Fibroblast of skin of left biceps (primary cell): ENCODE data around the gene APOLD1.
"Not testable (repeated sequence)": the region's sequence is repeated elsewhere in the genome, so short reads cannot be mapped to it uniquely, and the experiment has no call there.

ENCODE experiments used
- DNase-seq, 2 experiments: peaks; one replicate each; pipeline ENCODE4 v3.0.0-alpha.2; 2013; ENCODE audit warnings: low read depth in 2 of 2

The APOLD1 gene

DNA sequence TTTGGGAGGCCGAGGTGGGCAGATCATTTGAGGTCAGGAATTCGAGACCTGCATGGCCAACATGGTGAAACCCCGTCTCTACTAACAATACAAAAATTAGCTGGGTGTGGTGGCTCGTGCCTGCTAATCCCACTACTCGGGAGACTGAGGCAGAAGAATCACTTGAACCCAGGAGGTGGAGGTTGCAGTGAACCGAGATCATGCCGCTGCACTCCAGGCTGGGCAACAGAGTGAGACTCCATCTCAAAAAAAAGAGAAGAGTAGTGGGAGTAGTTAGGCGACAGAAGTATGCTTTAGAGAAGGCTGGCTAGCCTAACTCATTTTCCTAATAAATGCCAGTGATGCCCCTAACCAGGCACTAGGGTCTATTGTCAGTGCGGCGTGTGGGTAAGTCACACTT lies 54.0 kb downstream of the APOLD1 start:
- DNase-seq: not testable (repeated sequence)

DNA sequence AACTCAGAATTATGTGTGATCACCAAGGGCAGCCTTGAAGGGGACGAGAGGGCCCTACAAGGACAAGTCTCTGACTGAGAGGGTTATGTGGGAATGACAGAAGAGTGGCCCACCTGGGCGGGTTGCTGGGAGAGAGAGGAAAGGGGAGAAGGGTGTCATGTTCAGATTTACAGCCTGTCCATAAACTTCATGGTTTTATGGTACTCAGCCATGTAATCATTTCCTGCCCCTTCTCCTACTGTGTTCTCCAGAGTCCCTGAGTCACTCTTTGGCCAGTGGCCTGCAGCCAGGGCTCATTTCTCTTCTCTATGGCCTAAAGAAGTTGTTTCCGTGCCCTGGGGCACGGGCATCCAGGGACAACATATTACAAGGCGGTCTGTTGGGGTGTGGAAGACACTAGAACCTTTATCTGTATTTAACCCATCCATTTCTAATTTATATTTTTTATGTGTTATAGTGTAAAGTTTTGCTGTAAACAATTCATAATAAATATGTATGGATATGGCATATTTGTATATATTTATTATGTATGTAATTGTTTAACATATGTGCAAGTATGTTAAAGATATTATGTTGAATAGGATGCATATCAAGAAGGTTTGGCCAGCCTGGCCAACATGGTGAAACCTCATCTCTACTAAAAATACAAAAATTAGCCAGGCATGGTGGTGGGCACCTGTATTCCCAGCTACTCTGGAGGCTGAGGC lies 54.6 kb downstream of the APOLD1 start:
- DNase-seq: no peak

DNA sequence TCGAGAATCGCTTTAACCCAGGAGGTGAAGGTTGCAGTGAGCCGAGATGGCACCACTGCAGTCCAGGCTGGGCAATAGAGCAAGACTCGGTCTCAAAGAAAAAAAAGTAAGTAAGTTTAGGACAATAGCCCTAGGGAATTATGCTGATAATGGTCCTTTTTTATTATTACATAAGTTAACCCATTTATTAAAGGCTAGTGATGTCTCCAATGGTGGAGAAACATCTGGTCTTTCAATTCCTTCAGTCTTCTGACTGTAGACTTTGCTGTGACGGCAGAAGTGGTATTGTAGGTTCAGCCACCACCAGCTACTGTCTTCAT lies 55.1 kb downstream of the APOLD1 start:
- no peak for DNase-seq
